ENCODE results near the gene SEPTIN5.

Gene SEPTIN5

DNA sequence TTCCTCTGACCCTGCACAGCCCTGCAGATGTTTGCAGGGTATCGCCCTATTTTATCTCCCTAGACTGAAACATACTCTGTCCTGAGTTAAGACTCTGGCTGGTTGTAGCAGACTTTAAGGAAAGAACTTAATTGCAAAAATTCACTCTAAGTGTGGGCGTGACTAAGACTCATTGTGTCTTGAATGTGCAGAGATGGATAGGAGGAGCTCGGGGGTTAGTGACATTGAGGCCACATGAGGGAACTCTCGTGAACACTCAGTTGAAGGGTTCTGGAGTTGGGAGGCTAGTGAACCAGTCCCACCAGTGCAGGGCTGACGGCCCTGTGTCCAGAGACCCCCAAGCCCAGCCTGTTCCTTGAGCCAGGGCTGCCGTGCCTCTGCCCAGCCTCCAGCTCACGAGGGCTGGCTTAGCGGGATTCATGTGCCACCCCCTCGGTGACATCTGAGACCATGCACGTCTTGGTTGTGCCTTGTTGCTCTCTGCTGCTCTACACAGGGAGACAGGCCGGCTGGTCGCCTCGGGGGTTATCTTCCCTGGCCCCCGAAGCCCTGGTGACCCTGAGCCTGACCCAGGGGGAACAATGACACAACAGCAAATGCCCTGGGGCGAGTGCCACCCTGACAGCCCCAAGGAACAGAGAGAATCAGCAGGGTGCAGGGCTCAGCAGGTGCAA, 34.8 kb downstream of the SEPTIN5 start:
- no peak for DNase-seq (ENCODE audit: low spot score)

DNA sequence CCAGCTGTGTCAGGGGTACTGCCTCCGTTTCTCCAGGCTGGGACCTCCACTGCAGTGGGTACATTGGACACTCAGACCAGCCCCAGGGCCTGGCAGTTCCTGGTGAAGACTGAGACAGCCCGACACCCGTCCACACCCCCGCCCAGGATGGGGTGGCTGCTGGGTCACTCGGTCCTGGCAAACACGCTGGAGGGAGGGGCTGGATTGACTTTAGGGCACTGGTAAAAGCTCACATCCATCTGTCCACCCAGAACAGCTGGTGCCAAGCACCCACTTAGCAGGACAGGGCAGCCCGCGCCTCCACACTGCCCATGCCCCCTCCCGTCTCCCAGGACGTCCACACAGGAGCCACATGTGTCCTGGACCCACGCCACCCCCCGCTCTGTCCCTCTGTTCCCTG, 35.6 kb downstream of the SEPTIN5 start:
- DNase-seq (ENCODE audit: low spot score), result no peak

GRCh38 chr22:19750507-19751490, 36.5 kb downstream of the SEPTIN5 start:
- no peak for DNase-seq (ENCODE audit: low spot score)

- DNase-seq (ENCODE audit: low spot score), result no peak
Measured at GRCh38 chr22:19751497-19752245, 37.4 kb downstream of the SEPTIN5 start.

DNA sequence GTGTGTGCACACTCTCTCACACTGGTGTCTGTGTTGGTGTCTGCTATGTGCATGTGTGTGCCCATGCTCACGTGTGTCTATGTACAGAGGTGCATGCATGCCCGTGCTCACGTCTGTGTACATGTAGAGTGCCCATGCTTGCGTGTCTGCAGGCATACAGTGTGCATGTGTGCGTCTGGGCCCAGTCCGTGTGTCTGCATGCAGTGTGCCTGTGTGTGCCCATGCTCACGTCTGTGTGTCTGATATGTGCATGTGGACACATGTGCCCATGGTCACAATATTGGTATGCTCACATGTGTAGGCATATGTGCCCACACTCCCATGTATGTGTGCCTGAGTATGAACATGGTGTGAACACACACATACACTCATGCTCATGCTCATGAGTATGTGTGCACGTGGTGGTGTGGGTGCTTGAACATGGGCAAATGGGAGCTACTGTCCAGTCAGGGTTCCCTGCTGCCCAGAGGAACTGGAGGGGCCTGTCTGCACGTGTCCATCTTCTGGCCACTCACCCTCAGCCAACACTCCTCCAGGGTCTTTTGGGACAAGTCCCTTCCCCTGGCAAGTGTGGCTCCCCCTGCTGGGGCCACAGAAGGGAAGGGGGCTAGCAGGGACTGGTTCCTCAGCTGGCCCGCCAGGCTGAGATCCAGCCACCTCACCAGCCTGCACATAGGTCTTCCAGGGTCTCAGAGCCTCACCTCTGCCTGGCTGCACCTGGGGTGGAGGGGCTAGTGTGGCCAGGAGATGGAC, 39.0 kb downstream of the SEPTIN5 start:
- no peak for DNase-seq (ENCODE audit: low spot score)

DNA sequence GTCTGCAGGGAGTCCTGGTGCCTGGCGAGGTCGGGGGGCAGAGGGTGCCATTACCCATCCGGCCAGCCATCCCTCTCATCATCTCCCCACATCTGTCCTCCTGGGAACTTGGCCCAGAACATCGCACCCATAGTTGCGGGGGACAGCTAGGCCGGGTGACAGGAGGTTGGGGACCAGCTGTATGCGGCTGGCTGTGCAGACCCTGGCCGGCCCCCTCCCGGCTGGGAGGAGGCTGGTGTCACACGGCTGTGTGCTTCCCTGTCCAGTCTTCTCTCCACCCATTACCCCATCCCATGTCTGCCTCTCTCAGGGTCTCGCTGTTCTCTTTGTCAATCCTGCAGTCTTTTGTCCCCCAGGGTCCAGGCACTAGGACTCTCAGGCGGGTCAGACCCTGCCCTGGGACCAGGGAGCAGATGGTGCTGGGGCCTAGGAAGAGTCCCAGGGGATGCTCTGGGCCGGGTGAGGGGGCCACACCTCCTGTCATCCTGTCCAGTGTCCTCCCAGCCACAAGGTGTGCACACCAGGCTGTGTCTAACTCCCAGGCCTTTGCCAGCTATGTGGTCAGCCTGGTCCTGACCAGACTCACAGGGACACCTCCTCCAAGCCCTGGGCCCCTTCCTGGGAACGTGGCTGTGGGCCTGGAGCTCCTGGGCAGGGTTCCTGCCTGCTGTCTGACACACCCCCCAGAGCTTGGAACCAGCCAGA, 39.8 kb downstream of the SEPTIN5 start:
- DNase-seq (ENCODE audit: low spot score), result no peak

GRCh38 chr22:19754701-19755144, 40.4 kb downstream of the SEPTIN5 start:
- DNase-seq (ENCODE audit: low spot score), result no peak

DNA sequence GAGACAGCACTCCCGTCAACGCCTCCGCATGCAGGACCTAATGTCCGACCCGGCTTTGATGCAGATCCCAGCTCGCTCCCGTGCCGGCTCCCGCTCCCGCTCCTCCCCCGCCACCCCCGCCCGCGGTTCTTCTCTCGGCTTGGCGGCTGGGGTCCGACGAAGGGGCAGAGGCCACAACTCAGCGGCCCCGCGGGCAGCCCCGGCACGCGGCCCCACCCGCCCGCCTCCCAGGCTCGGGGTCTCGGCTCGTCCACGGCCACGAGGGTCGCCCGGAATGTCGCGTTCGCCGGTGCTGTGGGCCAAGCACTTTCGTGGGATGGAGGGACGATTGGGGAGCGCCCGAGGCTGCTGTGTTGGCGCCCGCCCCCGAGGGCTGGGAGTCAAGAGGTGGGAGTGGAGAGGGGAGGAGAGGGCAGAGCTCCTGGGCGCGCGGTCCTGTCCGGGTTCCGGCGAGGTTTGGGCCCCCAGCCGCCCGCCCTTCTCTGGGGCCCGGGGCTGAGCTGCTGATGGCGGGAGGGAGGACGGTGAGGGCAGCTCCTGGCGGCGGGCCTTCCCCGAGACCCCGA, 40.9 kb downstream of the SEPTIN5 start:
- no peak for DNase-seq (ENCODE audit: low spot score)

GRCh38 chr22:19755722-19756287, 41.5 kb downstream of the SEPTIN5 start:
- no peak for DNase-seq (ENCODE audit: low spot score)

- DNase-seq (ENCODE audit: low spot score), result no peak
Measured at GRCh38 chr22:19756288-19757128, 42.2 kb downstream of the SEPTIN5 start.

DNA sequence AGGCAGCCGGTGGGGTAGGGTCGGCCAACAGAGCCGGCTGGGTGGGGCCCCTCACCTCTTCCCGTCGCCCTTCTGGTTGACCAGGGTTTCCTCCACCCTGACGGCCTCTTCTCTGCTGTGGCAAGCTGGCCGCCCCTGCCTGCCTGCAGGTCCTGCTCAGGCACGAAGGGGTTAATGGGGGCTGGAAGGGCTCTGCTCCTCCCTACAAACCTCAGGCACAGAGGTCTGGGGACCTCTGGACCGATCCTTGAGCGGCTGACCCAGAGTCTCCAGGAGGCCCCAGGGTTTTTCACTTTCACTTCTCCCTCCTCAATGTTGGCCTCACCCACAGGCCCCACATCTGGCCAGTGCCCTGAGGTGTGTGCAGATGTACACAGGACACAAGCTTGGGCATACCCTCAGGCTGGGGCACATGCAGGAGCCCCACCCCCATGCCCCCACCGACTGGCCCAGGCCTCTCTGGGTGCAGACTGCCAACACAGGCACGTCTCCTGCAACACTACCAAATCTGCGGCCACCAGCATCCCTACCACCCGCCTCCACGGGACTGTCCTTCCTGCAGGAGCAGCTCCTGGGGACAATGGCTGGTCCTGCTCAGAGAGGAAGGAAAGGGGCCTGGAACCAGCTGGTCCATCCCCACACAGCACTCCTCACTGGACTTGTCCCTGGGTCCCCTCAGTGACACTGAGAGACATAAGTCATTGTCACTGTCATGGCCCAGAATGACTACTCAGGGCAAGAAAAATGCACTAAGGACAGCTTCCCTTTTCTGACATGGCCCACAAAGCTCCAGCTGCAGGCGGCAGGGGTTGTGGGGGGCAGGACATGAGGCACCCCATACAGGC, 43.1 kb downstream of the SEPTIN5 start:
- no peak for DNase-seq (ENCODE audit: low spot score)

DNA sequence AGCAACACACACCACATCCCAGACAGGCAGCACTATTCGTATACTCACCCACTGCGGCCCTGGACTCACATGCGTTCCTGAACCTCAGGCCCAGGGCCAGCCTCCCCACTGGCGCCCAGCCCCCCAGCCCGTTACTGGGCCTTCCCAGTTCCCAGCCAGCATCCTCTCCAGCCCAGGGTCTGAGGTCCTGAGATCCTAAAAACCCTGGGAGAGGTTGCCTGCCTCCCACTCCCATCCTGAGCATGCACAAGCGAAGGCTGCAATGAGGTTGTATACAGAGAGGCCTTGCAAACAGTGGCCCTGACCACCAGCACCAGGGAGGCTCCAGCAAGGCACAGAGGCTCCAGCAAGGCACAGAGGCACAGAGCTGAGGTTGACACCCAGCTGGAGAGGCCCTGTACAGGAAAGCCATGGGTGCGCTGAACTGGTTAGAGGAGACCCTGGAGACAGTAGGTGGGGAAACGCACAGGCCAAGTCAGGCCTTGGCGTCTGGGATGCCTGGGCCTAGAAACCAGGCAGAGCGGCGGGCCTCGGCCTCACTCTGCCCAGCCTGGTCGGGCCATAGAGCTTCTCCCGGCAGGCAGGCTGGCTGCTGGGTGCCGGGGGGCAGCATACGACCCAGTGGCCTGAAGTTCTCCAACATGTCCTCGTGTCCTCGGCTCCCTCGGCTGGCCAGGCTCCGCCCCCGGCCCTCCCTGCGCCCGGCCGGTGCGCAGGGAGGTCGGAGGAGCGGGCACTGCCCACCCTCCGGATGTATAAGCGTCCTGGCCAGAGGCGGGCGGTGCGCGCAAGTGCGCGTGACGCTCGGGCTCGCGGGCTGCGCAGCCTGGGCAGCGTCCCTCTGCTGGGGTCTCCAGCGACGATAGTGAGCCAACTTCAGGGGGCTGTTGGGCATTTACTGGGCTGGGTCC, 43.9 kb downstream of the SEPTIN5 start:
- DNase-seq (ENCODE audit: low spot score), result no peak

DNA sequence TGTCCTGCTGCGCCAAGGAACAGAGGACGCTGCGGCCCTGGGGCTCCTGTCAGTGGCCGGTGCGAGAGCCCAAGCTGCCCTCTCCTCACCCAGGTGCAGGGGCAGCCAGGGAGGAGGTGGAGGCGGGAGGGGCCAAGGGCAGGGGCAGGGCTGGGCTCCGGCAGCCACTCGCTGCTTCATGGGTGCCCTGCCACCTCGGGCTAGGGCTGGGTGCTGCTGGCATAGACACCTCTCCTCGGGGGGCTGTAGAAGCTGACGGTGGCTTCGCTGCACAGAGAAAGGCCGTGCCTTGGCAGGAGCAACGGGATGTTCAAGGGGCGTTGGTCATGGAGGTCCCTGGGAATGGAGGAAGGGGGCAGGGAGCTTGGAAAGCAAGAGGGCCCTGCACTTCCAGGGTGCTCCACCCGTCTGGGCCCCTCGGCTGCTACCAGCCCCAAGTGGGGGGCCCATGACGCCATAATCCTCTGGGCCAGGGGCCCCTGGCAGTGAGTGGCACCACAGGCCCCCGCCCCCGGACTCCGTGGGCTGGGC, 44.7 kb downstream of the SEPTIN5 start:
- no peak for DNase-seq (ENCODE audit: low spot score)

DNA sequence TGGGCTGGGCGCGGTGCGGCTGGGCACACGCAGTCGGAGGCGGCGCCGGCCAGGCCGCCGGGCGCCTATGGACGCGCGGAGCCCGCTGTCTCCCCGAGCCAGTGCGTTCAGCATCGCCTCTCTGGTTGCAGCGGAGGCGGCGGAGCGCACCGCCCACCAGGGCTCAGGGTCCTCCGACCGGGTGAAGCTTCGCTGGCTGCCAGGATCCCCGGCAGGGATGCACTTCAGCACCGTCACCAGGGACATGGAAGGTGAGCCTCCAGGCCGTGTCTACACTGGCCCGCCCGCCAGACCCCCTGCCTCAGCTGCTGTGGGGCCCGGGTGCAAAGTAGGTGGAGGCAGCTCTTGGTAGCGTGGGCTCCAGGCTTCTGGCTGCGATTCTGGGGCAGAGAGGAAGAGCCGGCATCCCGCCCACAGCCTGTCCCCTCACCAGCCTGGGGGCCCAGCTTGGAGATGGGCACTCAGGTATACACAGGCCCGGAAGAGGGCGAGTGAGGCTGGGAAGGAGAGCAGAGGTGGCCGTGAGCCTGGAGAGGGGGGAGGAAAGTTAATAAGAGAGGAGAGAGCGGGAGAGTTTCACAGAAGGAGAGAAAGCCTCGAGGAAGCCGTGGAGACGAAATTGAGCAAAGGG, 45.2 kb downstream of the SEPTIN5 start:
- no peak for DNase-seq (ENCODE audit: low spot score)

DNA sequence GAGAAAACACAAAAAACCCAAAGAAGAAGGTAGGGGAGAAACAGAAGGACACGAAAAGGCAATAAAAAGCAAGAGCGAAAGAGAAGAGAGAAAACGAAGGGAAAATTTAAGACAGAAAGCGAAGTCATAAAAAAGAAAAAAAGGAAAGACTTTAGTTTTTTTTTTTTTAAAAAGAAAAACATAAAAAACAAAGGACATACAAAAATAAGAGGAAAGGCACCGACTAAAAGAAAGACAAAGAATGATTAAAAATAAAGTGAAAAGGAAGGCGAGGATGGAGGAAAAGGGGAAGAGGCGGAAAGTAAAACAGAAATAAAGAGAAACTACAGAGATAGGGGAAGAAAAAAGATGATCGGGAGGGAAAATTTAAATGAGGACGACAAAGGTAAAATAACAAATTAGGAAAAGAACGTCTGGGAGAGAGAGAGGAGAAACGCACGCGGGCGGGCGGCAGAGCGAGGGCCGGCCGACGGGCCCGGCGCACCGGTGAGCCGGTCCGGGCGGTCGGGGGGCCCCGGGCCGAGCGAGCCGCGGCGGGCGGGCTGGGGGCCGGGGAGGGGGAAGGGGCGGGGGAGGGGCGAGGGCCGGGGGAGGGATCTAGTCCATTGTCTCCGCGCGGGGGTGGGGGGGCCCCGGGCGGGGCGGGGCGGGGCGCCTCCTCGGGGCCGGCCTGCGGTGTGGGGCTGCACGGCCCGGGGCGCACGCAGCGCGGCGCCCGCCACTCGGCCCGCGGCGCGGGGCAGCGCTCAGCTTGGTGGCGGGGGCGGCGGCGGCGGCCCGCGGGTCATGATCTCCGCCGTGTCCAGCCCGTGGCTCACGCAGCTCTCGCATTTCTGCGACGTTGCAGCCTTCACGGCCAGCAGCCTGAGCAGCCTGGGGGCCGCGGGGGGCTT, 46.0 kb downstream of the SEPTIN5 start, which contains the start of gene TBX1:
Gene TBX1, plus strand, starts transcription at position 721 of the 893 bp plus-strand sequence. Its CDS starts 66 bp downstream, at position 787.
- no peak for DNase-seq (ENCODE audit: low spot score)

Data from Ammon's horn (tissue), 1 donor.